T-helper 1 cell treated with Interleukin-12 subunit alpha and Interleukin-12 subunit beta and Interleukin-4 antibody, amounts not matched to agents 30 μg/mL and 1 μg/mL, for 36 hours (primary cell): ENCODE data around the gene RTF2.

Experiments
- H3K27ac Mint-ChIP-seq: one replicate; pipeline ENCODE4 v1.8.0; 2021; ENCODE audit warnings: mild to moderate bottlenecking, mixed read lengths
- H3K27me3 Mint-ChIP-seq: one replicate; pipeline ENCODE4 v1.8.0; 2021; ENCODE audit warnings: low read depth, mixed read lengths
- H3K36me3 Mint-ChIP-seq: one replicate; pipeline ENCODE4 v1.8.0; 2021; ENCODE audit warnings: low read depth, mixed read lengths
- H3K4me1 Mint-ChIP-seq: one replicate; pipeline ENCODE4 v1.8.0; 2021; ENCODE audit warnings: low read depth, mixed read lengths
- H3K4me3 Mint-ChIP-seq: one replicate; pipeline ENCODE4 v1.8.0; 2021; ENCODE audit warnings: mild to moderate bottlenecking, moderate library complexity, mixed read lengths
- H3K9me3 Mint-ChIP-seq: one replicate; pipeline ENCODE4 v1.8.0; 2021; ENCODE audit warnings: mixed read lengths

The RTF2 gene

DNA sequence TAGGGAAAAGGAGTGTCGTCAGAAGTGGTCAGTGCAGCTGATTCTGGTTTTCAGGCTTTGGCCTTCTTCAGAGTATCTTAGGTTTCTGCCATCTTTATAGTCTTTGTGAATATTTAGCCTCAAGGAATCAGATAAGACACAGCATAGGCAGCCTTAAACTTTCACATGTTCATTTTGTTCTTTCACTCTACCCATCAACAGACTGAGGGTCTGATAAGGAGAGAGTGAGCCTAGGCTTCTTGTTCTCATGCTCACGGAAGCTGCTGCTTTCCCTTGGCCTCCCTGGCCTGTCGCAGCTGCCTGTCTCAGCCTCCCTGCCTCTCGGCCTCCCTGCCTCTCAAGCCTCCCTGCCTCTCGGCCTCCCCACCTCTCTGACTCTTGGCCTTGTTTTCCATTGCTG, 20.1 kb downstream of the RTF2 start:
- Mint-ChIP-seq H3K4me3 (no peak overlapping the region), H3K36me3 (peaks cover 38% of the 10 kb centered on the region), H3K9me3 (no peaks in the 10 kb centered on the region), H3K4me1 (peaks cover 20% of the 10 kb centered on the region), H3K27me3 (no peaks in the 10 kb centered on the region), H3K27ac (no peak overlapping the region)

DNA sequence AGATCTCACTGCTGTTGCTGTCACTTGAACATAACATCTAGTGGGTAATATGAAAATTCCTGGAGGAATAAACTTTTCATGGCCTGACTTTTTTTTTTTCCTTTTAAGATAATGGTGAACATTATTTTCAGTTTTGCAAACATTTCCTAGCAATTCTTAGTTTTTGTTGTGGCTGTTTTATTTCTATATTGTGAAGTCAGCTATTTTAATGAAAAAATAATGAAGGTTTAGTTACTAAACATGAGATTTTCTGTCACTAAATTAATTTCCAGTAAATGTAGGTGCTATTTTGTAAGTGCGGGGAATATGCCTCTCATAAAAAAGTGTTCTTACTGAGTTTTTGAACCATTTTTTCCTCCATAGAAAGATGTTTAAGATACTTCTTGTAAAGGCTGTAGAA, 32.7 kb downstream of the RTF2 start:
- Mint-ChIP-seq H3K27me3 (no peaks in the 10 kb centered on the region), H3K9me3 (peaks cover 5% of the 10 kb centered on the region), H3K27ac (no peak overlapping the region), H3K36me3 (peaks cover 22% of the 10 kb centered on the region), H3K4me1 (peaks cover 13% of the 10 kb centered on the region), H3K4me3 (no peak overlapping the region)

DNA sequence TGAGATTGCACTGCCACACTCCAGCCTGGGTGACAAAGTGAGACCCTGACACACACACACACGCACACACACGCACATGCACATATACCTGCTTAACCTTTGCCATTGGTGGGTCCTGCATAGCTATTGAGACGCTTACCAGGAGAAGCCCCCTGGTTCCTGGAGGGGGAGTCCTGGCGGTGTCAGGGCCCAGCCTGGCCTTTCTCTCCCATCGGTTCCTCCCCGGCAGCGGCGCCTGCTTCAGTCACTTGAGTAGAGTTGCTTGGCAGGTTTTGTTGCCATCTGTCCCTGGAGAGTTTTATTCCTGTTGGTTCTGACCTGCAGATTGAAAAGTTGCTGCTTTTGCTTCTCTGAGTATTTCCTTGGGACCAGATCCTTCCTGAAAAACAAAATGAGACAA, 35.5 kb downstream of the RTF2 start:
- Mint-ChIP-seq H3K4me3 (no peak overlapping the region), H3K27ac (no peak overlapping the region), H3K27me3 (no peaks in the 10 kb centered on the region), H3K9me3 (no peaks in the 10 kb centered on the region), H3K36me3 (peaks cover 11% of the 10 kb centered on the region), H3K4me1 (peaks cover 14% of the 10 kb centered on the region)

DNA sequence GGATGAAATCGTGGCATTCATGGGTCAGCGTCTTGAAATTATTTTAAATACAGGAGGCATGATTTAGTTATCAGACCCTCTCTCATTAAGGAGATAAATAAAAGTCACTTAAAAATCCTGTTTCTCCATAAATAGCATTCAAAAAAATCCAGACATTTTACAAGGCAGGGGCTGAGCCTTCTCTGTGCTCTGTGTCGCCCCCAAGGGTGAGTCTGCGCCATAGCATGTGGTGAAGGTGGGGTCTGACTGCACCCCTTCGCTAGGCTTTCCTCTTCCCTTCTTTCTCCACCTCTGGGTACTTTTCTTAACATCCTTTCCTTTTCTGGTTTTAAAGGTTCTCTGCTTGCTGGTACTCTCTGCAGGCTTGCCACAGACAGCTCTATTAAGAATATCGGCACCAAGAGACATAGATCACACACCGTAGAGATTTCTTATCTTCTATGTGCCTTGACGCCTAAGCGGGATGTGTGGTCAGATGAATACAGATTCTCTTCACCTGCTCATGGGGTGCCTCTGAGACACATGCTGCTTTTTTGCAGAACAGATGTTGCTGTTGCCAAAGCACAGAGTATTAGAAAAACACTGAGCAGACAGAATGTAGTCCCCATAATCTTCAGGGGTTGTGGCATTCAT, 36.1 kb downstream of the RTF2 start:
- peaks cover 12% of the 10 kb centered on the region for H3K36me3 Mint-ChIP-seq
- H3K27me3 Mint-ChIP-seq: no peaks in the 10 kb centered on the region
- H3K4me1 Mint-ChIP-seq: peaks cover 14% of the 10 kb centered on the region
- no peaks in the 10 kb centered on the region for H3K9me3 Mint-ChIP-seq
- H3K27ac Mint-ChIP-seq: no peak overlapping the region
- H3K4me3 Mint-ChIP-seq: no peak overlapping the region

DNA sequence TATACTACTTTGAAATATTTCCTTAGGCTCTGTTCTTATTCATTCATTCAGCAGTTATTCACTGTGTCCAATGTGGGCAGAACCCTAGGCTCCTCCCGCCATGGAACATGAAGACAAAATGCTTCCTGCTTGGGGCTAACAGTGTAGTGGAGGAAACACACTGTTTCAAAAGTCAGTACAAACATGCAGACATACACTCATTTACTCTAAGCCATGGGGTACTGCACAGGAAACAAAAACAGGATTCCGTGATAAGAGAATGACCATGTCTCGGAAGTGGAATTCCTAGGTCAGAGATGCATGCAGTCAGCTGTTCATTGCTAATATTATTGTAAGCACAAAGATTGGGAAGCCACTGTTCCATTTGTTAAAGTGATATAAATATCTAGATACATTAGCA, 37.7 kb downstream of the RTF2 start:
- no peaks in the 10 kb centered on the region for H3K9me3 Mint-ChIP-seq
- H3K27me3 Mint-ChIP-seq: no peaks in the 10 kb centered on the region
- H3K4me3 Mint-ChIP-seq: no peak overlapping the region
- H3K27ac Mint-ChIP-seq: no peak overlapping the region
- peaks cover 16% of the 10 kb centered on the region for H3K4me1 Mint-ChIP-seq
- peaks cover 12% of the 10 kb centered on the region for H3K36me3 Mint-ChIP-seq

DNA sequence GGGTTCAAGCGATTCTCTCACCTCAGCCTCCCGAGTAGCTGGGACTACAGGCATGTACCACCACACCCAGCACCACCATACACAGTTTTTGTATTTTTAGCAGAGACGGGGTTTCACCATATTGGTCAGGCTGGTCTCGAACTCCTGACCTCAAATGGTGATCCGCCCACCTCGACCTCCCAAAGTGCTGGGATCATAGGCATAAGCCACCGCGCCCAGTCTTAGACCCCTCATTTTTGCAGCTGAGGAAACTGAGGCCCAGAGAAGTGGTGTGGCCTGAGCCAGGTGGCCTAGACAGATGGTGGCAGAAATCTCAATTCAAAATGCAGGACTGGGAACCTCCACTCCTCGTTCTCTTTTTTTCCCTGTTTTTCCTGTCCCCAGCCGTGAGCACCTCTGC, 43.5 kb downstream of the RTF2 start:
- no peak overlapping the region for H3K27ac Mint-ChIP-seq
- no peaks in the 10 kb centered on the region for H3K9me3 Mint-ChIP-seq
- H3K4me1 Mint-ChIP-seq: peaks cover 2% of the 10 kb centered on the region
- no peaks in the 10 kb centered on the region for H3K27me3 Mint-ChIP-seq
- H3K36me3 Mint-ChIP-seq: peaks cover 19% of the 10 kb centered on the region
- H3K4me3 Mint-ChIP-seq: no peak overlapping the region

DNA sequence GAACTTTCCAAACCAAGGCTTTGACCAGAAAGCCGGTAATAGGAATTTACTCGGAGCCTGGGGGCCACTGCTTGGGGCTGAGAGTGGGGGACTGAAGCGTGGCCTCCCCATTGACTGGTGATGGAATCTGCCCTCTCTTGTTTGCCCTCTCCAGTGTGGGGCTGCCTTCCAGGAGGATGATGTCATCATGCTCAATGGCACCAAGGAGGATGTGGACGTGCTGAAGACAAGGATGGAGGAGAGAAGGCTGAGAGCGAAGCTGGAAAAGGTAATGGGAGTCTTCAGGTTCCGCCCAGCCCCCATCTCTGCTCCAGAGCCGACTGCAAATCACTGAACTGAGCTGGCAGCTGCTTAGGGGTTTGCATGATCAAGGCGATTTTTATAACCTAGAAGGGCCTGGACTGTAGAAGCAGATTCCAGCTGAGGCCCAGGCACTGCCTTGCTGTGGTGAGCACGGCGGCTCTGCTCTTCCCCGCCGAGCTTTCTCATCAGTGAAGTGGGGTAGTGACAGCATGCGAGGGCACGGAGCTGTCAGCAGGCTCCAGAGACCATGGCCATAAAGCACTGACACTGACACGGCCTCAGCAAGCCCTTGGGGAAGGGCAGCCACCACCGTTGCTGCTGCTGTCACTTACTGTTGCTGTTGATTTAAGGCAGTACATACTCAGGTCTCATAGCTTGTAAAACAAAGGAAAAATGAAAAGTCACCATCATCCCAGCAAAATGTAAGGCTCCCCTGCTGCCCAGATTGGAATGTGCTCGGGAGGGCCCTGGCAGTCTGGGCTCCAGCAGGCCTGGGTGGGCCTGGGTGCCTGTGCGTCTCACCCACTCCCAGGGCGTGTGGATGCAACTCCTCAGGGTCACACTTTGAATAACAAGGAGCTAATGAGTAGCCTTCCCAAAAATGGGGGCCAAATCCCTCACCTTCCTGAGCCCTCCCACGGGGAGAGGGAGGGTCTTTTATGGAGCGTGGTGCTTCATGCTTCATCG, 45.0 kb downstream of the RTF2 start:
- H3K4me3 Mint-ChIP-seq: no peak overlapping the region
- peaks cover 28% of the 10 kb centered on the region for H3K36me3 Mint-ChIP-seq
- H3K4me1 Mint-ChIP-seq: peaks cover 2% of the 10 kb centered on the region
- no peaks in the 10 kb centered on the region for H3K9me3 Mint-ChIP-seq
- no peaks in the 10 kb centered on the region for H3K27me3 Mint-ChIP-seq
- no peak overlapping the region for H3K27ac Mint-ChIP-seq

DNA sequence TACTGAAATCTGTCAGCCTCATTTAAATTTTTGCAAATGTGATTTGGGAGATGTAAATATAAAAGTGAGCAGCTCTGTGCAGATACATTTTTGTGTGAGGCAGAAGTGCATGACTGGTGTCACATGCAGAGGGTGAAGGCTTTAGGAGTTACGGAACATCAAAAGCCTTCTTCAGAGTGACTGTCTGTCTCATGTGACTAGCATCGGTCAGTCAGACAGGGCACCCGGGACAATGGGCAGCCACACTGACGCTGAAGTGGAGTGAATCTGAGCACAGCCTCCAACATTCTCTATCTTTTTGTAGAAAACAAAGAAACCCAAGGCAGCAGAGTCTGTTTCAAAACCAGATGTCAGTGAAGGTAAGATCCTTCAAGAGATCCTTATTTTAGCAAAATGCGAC, 48.2 kb downstream of the RTF2 start:
- H3K27me3 Mint-ChIP-seq: no peaks in the 10 kb centered on the region
- no peak overlapping the region for H3K4me3 Mint-ChIP-seq
- H3K36me3 Mint-ChIP-seq: peaks cover 57% of the 10 kb centered on the region
- H3K27ac Mint-ChIP-seq: no peak overlapping the region
- H3K9me3 Mint-ChIP-seq: peaks cover 20% of the 10 kb centered on the region
- no peaks in the 10 kb centered on the region for H3K4me1 Mint-ChIP-seq

DNA sequence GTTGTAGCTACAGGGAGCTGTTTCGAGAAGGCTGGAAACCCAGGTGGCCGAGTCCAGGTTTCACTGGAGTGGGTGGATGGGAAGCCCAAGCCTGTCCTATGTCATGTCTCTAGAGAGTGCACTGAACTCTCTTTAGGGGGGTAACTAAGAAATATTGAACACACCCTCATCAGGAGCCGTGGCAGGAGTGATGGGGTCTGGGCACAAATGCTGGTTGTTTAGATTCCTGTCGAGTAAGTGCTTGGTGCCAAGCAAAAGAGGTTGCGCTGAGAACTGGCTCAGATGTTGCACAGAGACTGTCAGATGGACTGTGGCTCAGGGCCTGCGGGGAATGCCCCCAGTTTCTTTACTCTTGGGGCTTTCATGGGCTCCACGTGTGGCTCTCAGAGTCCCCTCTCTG, 48.8 kb downstream of the RTF2 start:
- Mint-ChIP-seq H3K9me3 (peaks cover 20% of the 10 kb centered on the region), H3K27me3 (no peaks in the 10 kb centered on the region), H3K36me3 (peaks cover 60% of the 10 kb centered on the region), H3K4me1 (no peaks in the 10 kb centered on the region), H3K27ac (no peak overlapping the region), H3K4me3 (no peak overlapping the region)

DNA sequence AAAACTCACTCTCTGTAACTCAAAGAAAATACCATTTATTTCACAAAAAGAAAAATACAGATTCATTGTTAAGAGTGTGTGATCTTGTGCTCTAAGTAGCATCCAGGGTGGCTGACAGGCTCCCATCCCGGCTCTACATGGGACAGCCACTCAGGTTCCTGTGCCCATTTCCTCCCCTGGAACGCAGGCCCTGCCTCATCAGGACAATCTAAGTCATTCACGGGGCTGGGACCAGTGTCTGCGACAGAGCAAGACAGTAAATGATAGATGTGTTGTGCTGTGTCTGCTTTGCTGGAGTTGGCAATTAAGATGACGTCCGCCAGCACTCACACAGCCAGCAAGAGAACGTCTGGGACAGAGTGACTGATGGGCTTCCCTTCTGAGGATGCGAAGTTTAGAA, 49.2 kb downstream of the RTF2 start:
- H3K4me3 Mint-ChIP-seq: no peak overlapping the region
- no peaks in the 10 kb centered on the region for H3K4me1 Mint-ChIP-seq
- H3K36me3 Mint-ChIP-seq: peaks cover 60% of the 10 kb centered on the region
- H3K9me3 Mint-ChIP-seq: peaks cover 20% of the 10 kb centered on the region
- H3K27me3 Mint-ChIP-seq: no peaks in the 10 kb centered on the region
- H3K27ac Mint-ChIP-seq: no peak overlapping the region

DNA sequence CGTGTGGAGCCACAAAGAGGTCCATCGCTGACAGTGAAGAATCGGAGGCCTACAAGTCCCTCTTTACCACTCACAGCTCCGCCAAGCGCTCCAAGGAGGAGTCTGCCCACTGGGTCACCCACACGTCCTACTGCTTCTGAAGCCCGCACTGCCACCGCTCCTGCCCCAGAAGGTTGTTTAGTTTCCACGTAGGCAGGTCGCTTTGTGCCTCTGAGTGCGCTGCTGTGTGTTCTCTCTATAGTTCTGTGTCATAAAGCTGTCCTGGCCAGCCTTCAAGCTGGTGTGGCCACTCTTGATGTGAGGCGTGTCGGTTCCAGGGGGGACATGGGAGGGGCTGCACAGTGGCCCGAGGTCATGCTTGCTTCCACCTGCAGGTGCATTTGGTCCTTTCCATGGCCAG, 49.7 kb downstream of the RTF2 start:
- Mint-ChIP-seq H3K27me3 (no peaks in the 10 kb centered on the region), H3K4me3 (no peak overlapping the region), H3K9me3 (peaks cover 20% of the 10 kb centered on the region), H3K36me3 (peaks cover 61% of the 10 kb centered on the region), H3K27ac (no peak overlapping the region), H3K4me1 (peaks cover 1% of the 10 kb centered on the region)

DNA sequence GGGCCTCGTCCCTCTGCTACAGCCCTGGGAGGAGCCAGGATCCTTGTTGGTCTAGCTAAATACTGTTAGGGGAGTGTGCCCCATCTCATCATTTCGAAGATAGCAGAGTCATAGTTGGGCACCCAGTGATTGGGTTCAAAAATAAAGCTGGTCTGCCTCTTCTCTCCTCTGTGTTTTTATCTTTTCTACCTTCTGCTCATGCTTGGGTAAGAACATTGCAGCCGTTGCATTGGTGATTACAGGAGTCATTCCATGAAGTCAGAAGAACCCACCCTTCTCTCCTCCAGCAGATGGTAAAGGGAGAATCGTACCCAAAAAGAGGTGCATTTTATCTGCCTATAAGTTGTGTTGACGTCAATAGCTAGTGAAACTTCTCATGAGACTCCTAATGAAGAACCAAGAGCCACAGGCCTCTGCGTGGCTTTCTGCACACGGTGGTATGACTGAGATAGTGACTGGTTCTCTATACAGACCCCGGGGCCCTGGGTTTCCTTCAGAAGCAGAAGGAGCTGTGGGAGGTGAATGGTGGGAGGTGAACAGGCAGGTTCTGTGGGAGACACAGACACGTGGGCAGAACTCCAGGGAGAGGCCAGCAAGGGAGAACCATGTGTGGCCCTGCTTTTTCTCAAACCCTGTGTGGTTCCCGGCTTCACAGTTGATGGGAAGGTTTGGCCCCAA, 50.4 kb downstream of the RTF2 start:
- Mint-ChIP-seq H3K27me3 (no peaks in the 10 kb centered on the region), H3K4me1 (peaks cover 4% of the 10 kb centered on the region), H3K9me3 (peaks cover 20% of the 10 kb centered on the region), H3K4me3 (no peak overlapping the region), H3K36me3 (peaks cover 62% of the 10 kb centered on the region), H3K27ac (no peak overlapping the region)

DNA sequence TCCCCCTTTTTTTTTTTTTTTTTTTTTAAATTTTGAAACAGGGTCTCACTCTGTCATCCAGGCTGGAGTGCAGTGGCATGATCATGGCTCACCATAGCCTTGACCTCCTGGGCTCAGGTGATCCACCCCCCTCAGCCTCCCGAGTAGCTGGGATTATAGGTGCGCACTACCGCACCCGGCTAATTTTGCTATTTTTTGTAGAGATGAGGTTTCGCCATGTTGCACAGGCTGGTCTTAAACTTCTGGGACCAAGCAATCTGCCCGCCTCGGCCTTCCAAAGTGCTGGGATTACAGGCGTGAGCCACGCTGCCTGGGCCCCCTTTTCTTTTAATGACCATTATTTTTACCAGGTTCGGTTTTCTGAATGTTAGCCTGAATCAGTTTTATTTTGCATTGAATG, 51.1 kb downstream of the RTF2 start:
- peaks cover 20% of the 10 kb centered on the region for H3K9me3 Mint-ChIP-seq
- H3K36me3 Mint-ChIP-seq: peaks cover 60% of the 10 kb centered on the region

DNA sequence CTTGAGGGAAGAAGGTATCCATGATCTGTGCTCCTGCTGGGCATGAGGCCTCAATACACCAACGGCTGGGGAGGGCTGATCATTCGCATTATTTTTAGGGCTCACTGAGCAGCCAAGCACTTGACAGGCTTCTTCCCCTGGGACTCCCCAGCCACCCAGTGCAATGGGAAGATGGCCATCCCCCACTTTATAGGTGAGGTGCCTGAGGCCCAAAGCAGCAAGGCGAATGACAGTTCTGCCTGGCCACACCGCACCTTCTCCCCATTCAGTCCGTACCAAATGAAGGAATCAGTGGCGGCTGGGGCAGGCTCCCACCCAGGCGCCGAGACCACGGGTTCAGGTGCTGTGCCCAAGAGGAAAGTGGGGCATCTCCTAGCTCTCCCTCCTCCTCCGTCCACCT, 51.8 kb downstream of the RTF2 start:
- H3K4me1 Mint-ChIP-seq: peaks cover 4% of the 10 kb centered on the region
- no peaks in the 10 kb centered on the region for H3K27me3 Mint-ChIP-seq
- H3K4me3 Mint-ChIP-seq: no peak overlapping the region
- H3K36me3 Mint-ChIP-seq: peaks cover 58% of the 10 kb centered on the region
- H3K27ac Mint-ChIP-seq: no peak overlapping the region
- H3K9me3 Mint-ChIP-seq: peaks cover 20% of the 10 kb centered on the region

More for the DNA sequence above, 51.1 kb downstream of the RTF2 start:
- Mint-ChIP-seq H3K27ac (no peak overlapping the region), H3K4me3 (no peak overlapping the region), H3K4me1 (peaks cover 4% of the 10 kb centered on the region), H3K27me3 (no peaks in the 10 kb centered on the region)
